ENCODE measurements around the gene FLT4. TPM values are rescaled to one million over a fixed set of nuclear protein-coding genes. Genes with fewer than 3 reads are reported as not detected.

The FLT4 gene
- total RNA-seq, 6 experiments from 2014 or later = not detected

GRCh38 chr5:180586204-180586603, 63.2 kb downstream of the FLT4 start:
- Mint-ChIP-seq H3K4me1 (ENCODE audit: low read depth) (peaks cover 5% of the 10 kb centered on the region; the same call in 1 of the 2 replicates), H3K4me3 (no peak overlapping the region), H3K9me3 (no peaks in the 10 kb centered on the region), H3K27me3 (ENCODE audit: insufficient read depth) (peaks cover 10% of the 10 kb centered on the region), H3K36me3 (ENCODE audit: low read depth) (no peaks in the 10 kb centered on the region), H3K27ac (no peak overlapping the region)
- no peak for TF ChIP-seq CTCF (IDR thresholded peaks at IDR 0.05)
- DNase-seq = no peak

- Mint-ChIP-seq H3K27ac (no peak overlapping the region), H3K4me3 (no peak overlapping the region), H3K27me3 (ENCODE audit: insufficient read depth) (no peaks in the 10 kb centered on the region; the same call in 1 of the 2 replicates), H3K36me3 (ENCODE audit: low read depth) (no peaks in the 10 kb centered on the region), H3K9me3 (no peaks in the 10 kb centered on the region), H3K4me1 (ENCODE audit: low read depth) (no peaks in the 10 kb centered on the region)
- TF ChIP-seq CTCF (IDR thresholded peaks at IDR 0.05) = no peak
- no peak for DNase-seq
Measured at GRCh38 chr5:180583738-180584137, 65.7 kb downstream of the FLT4 start.

GRCh38 chr5:180580681-180581080, 68.7 kb downstream of the FLT4 start:
- TF ChIP-seq CTCF (IDR thresholded peaks at IDR 0.05) = no peak
- H3K9me3 Mint-ChIP-seq = no peaks in the 10 kb centered on the region
- H3K27ac Mint-ChIP-seq = no peak overlapping the region; the same call in 1 of the 2 replicates
- H3K36me3 Mint-ChIP-seq (ENCODE audit: low read depth) = peaks cover 10% of the 10 kb centered on the region; the same call in 1 of the 2 replicates
- H3K4me1 Mint-ChIP-seq (ENCODE audit: low read depth) = peaks cover 2% of the 10 kb centered on the region
- H3K27me3 Mint-ChIP-seq (ENCODE audit: insufficient read depth) = no peaks in the 10 kb centered on the region
- DNase-seq = no peak
- H3K4me3 Mint-ChIP-seq = no peak overlapping the region

GRCh38 chr5:180575571-180575970, 73.8 kb downstream of the FLT4 start:
- Mint-ChIP-seq H3K27ac (peak overlapping the region; percentile 4; the same call in 1 of the 2 replicates), H3K4me3 (no peak overlapping the region), H3K27me3 (ENCODE audit: insufficient read depth) (no peaks in the 10 kb centered on the region), H3K9me3 (no peaks in the 10 kb centered on the region), H3K4me1 (ENCODE audit: low read depth) (peaks cover 10% of the 10 kb centered on the region), H3K36me3 (ENCODE audit: low read depth) (peaks cover 17% of the 10 kb centered on the region)
- no peak for TF ChIP-seq CTCF (IDR thresholded peaks at IDR 0.05)
- DNase-seq = no peak

- Mint-ChIP-seq H3K9me3 (no peaks in the 10 kb centered on the region), H3K36me3 (ENCODE audit: low read depth) (peaks cover 32% of the 10 kb centered on the region), H3K27me3 (ENCODE audit: insufficient read depth) (no peaks in the 10 kb centered on the region), H3K4me1 (ENCODE audit: low read depth) (no peaks in the 10 kb centered on the region), H3K27ac (no peak overlapping the region), H3K4me3 (no peak overlapping the region)
- DNase-seq = no peak
- no peak for TF ChIP-seq CTCF (IDR thresholded peaks at IDR 0.05)
Measured at GRCh38 chr5:180568914-180569313, 80.5 kb downstream of the FLT4 start.

- H3K9me3 Mint-ChIP-seq = no peaks in the 10 kb centered on the region
- H3K4me3 Mint-ChIP-seq = no peak overlapping the region
- no peaks in the 10 kb centered on the region for H3K27me3 Mint-ChIP-seq (ENCODE audit: insufficient read depth)
- peaks cover 29% of the 10 kb centered on the region for H3K36me3 Mint-ChIP-seq (ENCODE audit: low read depth)
- H3K4me1 Mint-ChIP-seq (ENCODE audit: low read depth) = peaks cover 13% of the 10 kb centered on the region
- no peak overlapping the region for H3K27ac Mint-ChIP-seq
- DNase-seq = no peak
- TF ChIP-seq CTCF (IDR thresholded peaks at IDR 0.05) = no peak
Measured at GRCh38 chr5:180563994-180564393, 85.4 kb downstream of the FLT4 start.
